Fibroblast of skin of back (primary cell): Measurements from ENCODE around the gene WWP2.
A peak's percentile ranks its signal among the peaks of the same experiment; 100 is the strongest.
"Not testable (repeated sequence)": the region's sequence is repeated elsewhere in the genome, so short reads cannot be mapped to it uniquely, and the experiment has no call there.

Source experiments
- DNase-seq: peaks from one replicate; pipeline ENCODE4 v3.0.0-alpha.2; 2013

The WWP2 gene

DNA sequence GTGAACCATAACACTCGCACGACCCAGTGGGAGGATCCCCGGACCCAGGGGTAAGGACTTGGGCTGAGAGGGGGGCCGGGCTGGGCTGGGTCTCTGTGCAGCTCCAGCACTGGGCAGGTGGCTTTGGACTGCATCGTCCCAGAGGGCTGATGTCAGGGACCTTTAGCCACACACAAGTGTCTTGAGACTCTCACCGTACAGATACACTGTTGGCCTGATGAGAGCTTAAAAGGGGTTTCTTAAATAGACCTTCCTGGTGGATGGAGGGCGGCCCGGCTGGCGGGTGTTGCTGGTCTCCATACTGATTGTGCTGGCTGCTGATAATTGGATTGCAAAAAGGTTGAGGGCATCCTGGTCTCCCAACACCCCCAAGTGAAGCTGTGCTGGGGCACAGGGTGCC, 167.3 kb downstream of the WWP2 start:
- DNase-seq, result no peak

GRCh38 chr16:69930117-69930776, 168.1 kb downstream of the WWP2 start:
- peak; percentile 62 for DNase-seq

GRCh38 chr16:69931631-69932030, 169.5 kb downstream of the WWP2 start:
- DNase-seq, result no peak

- DNase-seq, result no peak
Observed at GRCh38 chr16:69932228-69932627, 170.1 kb downstream of the WWP2 start.

DNA sequence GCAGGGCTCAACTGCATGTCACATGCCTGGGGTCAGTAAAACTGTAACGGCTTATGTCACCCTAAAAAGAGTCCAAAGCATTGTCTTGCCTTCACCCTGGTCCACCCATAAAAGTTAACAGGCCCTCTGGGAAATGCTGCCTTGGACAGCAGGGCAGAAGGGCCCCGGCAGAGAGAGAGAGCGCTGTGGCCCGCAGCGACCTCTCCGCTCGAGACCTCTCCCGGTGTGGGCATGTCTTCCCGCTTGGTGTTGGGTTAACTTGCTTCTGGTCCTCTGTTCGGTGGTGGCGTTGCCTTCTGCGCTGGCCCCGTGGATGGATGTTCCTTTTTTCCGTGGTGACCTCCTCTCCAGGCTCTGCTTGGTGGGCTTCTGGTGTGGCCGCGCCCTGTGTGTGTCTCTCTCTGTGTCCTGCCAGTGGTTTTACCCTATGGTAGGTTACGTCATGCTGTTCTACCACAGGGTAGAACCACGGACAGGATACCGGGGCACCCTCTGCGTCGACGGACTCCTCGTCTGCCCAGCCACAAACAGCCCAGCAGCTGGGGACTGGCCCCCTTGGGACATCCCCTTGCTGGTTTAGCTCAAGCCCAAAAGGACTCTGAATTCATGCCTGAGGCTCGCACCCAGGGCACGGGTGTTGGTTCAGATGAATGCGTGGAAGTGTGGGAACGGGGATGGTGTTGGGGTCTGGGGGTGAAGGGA, 170.7 kb downstream of the WWP2 start:
- no peak for DNase-seq

GRCh38 chr16:69934044-69934443, 171.9 kb downstream of the WWP2 start:
- DNase-seq, result no peak

DNA sequence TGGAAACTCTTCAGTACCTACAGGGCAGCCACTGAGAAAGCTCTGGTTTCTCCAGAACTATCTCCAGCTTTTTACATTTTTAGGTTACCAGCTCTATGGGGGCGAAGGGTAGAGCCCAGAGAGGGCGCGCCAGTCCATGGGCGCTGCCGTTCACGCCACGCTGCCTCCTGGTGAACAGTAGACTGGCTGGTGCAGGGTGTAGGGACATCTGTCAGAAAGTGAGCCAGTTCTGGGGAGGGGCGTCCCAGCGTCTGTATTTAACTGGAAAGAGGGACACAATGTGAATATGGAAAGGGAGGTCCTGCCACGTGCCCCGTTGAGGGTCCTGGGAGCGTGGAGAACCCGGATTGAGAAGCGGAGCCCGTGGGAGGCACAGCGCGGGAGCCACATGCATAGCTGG, 172.6 kb downstream of the WWP2 start:
- DNase-seq, result no peak

GRCh38 chr16:69935278-69935711, 173.2 kb downstream of the WWP2 start:
- DNase-seq, result no peak

DNA sequence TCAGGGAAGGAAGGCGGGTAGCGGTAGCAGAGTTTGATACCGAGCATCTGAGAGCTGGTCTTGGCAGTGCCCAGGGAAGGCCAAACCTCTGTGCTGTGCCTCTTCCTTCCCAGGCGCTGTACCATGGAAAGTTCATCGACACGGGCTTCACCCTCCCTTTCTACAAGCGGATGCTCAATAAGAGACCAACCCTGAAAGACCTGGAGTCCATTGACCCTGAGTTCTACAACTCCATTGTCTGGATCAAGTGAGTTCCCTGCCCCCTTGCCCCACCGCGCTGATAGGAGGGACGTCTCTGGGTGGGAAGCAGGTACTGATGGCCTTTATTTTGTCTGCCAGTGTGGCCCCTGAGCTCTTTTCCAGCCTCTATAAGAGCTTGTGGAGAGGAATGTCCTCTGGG, 173.6 kb downstream of the WWP2 start:
- DNase-seq, result no peak

- no peak for DNase-seq
Observed at GRCh38 chr16:69936252-69936651, 174.1 kb downstream of the WWP2 start.

- no peak for DNase-seq
Observed at GRCh38 chr16:69936751-69937211, 174.6 kb downstream of the WWP2 start.

- peak; percentile 26 for DNase-seq
Observed at GRCh38 chr16:69937465-69937951, 175.4 kb downstream of the WWP2 start.

- no peak for DNase-seq
Observed at GRCh38 chr16:69938981-69939820, 177.1 kb downstream of the WWP2 start.

GRCh38 chr16:69939821-69940585, 177.9 kb downstream of the WWP2 start:
- no peak for DNase-seq

- DNase-seq, result no peak
Observed at GRCh38 chr16:69940676-69941075, 178.5 kb downstream of the WWP2 start.

DNA sequence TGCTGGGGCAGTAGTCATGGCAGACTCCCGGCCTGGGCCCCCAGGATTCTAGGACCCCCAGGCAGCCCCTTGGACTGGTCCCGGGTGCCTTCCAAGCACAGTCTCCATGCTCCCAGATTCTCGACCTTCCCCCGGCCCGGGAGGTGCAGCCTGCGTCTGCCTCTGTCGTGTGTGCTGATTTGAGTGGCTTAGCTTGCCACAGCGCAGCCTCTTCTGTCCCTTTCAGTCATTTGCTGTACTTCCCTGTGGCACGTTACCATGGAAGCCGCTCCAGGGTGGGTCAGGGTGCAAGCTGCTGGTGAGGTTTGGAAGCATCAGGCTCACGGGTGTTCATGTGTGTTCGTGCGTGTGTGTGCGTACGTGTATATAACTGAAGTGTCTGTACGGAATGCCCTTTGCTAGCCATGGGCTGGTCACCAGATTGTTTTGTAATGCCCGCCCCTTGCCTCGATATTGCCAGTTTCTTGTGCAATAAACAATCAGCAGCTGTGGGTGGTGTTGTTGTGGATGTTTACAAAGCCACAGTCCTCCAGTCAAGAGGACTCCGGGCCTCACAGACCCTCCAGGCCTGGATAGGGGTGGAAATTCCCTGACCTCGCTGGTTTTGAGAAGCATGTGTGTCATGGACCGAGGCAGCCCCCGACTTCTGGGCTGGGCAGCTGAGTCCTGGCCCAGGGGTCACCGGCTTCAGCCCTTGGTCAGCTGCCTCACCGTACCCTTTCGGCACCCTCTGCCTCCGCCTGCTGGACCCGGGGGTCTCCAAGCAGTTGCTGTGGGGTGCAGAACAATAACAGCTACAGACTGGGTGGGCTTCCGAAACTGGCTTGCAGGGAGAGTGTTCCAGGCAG, 179.3 kb downstream of the WWP2 start:
- DNase-seq, result no peak

- no peak for DNase-seq
Observed at GRCh38 chr16:69942099-69942491, 180.0 kb downstream of the WWP2 start.

DNA sequence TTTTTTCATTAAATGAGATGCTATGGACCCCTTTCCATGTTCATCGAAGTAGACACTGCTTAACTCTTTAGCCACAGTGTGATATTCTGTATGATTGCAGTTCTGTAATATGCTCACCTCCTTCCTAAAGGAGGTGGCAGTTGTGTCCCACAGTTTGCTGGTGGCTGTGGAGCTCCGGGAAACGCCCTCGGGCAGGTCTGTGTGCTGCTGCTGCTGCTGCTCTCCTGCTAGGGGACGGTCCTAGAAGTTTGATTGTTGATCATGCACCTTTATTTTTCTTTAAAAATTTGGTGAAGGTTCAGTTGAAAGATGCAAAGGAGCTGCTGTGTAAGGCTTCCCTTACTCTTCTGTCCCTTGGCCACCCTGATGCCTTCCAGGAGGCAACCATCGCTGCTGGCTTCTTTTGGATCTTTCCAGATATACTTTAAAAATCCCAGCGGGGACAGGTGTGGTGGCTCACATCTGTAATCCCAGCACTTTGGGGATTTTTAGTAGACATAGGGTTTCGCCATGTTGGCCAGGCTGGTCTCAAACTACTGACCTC, 180.6 kb downstream of the WWP2 start:
- no peak for DNase-seq

DNA sequence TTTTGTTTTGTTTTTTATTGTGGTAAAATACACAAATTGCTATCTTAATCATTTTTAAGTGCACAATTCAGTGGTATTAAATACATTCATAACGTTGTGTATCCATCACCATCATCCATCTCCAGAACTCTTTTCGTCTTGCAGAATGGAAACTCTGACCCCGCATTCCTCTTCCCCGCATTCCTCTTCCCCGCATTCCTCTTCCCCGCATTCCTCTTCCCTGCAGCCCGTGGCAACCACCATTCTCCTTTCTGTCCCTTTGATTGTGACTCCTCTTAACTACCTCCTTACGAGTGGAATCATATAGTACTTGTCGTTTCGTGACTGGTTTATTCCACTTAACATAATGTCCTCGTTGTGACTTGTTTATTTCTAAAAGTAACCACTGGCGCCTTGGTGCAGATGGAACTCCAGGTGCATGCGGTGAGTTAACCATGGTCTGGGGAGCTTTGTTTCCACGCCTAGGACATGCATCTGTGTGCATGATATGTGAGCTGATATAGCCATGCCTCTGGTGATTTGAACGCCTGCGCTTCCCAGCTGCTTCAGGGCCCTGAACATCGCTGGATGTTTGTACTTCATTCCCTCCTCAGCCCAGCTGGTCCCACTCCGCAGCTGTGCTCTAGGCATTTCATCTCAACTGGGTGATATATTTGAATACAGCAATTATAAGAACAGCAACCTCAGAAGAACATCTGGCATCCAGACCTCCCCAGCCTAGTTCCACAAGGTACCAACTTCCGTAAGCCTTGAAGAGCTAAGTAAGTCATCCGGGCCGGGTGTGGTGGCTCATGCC, 181.3 kb downstream of the WWP2 start:
- DNase-seq, result not testable (repeated sequence)

GRCh38 chr16:69950411-69950810, 188.3 kb downstream of the WWP2 start:
- DNase-seq, result not testable (repeated sequence)
